GM12801 (cell line): ENCODE data around the gene PPP1R7.

Experiments used
- TF ChIP-seq, protein P1 (sequence below): IDR thresholded peaks from one replicate; pipeline ENCODE4 v1.5.1; 2011; ENCODE audit warnings: control low read depth; ENCODE audit not compliant: insufficient read length; ENCODE audit errors: extremely low read depth

Gene PPP1R7

DNA sequence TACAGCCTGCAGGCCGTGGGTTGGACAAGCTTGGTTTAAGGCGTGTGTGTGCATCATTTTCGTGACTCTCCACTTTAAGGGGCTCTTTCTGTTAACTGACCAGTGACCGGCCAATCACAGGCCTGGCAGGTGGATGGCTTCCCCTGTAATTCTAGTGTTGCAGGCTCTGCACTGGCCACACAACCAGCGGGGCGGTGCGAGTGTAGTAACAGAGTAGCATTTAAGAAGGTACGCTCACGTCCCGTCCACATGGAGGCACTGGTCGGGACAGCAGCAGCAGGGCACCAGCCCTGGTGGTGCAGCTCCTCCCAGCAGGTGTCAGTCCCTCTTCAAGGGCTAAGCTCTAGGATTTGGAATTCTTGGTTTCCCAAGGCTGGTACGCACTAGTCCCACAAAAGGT is 30.2 kb downstream of the PPP1R7 start:
- TF ChIP-seq, protein P1, sequence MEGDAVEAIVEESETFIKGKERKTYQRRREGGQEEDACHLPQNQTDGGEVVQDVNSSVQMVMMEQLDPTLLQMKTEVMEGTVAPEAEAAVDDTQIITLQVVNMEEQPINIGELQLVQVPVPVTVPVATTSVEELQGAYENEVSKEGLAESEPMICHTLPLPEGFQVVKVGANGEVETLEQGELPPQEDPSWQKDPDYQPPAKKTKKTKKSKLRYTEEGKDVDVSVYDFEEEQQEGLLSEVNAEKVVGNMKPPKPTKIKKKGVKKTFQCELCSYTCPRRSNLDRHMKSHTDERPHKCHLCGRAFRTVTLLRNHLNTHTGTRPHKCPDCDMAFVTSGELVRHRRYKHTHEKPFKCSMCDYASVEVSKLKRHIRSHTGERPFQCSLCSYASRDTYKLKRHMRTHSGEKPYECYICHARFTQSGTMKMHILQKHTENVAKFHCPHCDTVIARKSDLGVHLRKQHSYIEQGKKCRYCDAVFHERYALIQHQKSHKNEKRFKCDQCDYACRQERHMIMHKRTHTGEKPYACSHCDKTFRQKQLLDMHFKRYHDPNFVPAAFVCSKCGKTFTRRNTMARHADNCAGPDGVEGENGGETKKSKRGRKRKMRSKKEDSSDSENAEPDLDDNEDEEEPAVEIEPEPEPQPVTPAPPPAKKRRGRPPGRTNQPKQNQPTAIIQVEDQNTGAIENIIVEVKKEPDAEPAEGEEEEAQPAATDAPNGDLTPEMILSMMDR = no peak

DNA sequence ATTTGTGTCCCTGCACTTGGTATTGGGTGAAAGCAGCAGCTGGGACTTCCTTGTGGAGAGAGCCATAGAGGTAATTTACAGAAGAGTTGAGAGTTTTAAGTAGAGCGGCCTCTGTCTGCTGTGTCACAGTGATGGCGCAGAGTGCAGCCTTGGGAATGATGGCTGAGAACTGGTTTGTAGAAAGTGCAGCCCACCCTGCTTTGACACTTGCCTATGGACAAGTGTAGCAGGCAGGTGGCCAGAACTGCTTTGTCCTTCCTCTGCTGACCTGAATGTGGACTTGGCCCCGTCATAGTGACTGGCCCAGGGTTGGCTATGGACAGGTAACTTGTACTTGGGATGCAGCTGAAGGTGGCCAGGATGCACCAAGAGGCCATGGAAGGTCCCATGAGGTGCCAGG is 31.9 kb downstream of the PPP1R7 start:
- TF ChIP-seq, protein P1 = no peak

DNA sequence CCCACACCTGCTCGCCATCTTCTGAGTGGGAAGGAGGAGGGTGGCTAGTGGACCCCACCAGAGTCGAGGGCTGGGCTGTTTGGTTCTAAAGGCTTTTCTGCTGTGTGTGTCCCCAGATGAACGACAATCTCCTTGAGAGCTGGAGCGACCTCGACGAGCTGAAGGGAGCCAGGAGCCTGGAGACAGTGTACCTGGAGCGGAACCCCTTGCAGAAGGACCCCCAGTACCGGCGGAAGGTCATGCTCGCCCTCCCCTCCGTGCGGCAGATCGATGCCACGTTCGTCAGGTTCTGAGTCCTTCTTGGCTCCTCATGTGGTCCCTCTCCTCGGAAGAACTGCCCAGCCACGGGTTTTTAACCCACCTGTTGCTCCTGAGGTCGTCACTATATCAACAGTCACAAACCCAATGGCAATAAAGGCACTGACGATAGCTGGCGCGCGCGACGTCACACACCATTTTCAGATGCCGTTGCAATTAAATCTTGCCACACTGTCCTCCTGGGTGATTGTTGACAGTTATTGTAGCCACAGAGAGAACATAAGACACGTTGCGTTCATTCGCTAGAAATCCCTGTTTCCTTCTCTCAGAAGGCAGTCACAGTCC is 32.4 kb downstream of the PPP1R7 start:
- TF ChIP-seq, protein P1 = no peak

DNA sequence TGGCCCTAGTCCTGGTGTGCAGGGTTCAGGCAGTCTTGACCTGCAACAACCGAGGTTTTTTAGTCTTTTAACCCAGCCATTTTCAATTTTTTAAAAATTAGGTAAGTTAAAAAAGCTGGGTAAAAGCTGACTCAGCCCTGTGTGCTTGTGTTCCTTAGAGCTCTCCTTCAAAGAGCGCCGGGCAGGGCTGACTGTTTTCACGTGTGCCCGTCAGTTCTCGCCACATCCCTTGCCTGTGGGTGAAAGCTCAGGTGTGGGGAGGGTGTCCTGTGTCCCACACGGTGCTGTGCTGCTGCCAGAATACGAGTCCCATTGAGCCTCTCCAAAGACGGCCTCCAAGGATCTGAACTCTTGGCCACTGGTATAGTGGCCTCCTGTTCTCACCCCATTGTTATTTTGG is 33.0 kb downstream of the PPP1R7 start:
- TF ChIP-seq, protein P1 = no peak

DNA sequence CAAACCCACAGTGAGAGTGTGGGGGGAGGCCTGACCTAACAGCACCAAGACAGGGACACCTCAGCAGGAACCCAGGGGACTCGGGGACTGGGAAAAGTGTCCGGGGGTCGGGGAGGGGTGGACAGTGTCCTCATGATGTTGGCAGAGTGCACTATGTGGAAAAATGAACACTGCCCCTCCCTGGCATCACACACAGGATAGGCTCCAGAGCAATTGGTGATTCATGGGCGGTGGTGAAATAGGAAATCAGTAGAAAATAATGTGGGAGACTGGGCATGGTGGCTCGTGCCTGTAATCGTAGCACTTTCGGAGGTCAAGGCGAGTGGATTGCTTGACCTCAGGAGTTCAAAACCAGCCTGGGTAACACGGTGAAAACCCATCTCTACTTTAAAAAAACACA is 34.6 kb downstream of the PPP1R7 start:
- TF ChIP-seq, protein P1 = no peak

DNA sequence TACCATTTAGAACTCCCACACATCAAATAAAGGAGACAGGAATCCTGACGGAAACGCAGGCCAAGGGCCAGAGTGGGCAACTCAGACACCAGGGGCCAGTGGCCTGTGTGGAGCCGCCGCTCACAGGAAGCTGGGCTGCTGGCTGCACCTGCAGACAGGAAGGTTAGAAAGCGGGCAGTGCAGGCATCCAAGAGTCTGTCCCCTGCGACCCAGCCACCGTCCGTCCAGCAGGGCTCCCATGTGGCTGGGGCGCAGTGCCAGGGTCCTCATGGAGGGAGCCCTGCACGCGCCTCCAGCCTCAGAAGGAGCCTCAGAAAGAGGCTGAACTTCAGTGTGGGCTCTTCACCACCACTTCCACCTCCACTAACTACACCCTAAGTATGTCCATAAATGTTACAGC is 35.7 kb downstream of the PPP1R7 start:
- TF ChIP-seq, protein P1 = no peak

DNA sequence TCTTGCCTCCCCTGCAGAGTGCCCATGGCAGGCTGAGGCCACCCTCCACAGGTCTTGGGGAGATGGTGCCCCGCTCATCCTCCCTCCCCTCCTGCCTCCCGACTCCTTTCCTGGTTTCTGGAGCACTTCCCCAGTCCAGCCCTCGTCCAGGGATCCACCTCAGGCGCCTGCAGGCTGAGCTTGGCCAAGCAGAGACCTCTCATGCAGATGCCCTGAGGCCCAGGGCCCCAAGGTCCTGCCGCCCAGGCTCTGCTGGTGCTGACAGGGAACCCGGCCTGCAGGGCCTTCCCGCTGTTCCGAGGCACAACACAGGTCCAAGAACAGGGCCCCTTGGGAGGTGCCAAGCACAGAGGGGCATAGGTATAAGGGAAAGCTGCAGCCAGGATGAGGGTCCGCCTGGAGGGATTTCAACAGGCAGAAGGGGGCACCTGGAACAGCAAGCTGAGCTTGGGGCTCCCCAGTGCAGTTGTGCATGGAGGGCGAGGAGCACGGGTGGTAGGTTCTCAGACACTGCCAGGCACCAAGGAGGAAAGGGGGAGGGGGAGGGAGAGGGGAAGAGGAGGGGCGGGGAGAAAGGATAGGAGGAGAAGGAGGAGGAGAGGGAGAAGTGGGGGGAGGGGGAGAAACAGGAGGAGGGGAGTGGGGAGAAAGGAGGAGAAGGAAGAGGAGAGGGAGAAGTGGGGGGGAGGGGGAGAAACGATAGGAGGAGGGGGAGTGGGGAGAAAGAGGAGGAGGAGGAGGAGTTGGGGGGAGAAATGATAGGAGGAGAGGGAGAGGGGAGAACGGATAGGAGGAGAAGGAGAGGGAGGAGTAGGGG is 37.0 kb downstream of the PPP1R7 start:
- TF ChIP-seq, protein P1 = no peak
